NCI-H1417 (cell line): ENCODE measurements around the gene UGT3A2.

Experiments used
- DNase-seq, 3 experiments: peaks; one replicate each; lab custom pipeline; 2025; lab: John Stamatoyannopoulos, UW

Gene UGT3A2

GRCh38 chr5:36007366-36007765 lies 59.3 kb downstream of the UGT3A2 start:
- DNase-seq = no peak

DNA sequence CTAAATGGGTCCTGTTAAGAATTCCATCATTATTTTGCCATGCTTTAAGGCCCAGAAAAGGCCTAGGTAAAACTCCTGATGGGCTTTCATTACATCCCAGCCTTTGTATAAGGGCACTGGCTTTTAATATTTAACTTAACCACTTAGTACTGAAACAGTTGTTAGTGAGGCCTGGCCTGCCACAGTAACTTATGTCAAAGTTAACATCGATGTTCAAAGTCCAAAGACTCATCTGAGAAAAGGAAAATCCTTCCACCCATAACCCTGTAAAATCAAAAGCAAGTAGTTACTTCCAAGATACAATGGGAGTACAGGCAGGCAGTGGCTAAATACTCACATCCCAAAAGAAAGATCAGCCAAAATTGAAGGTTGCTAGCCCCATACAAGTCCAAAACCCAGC lies 60.5 kb downstream of the UGT3A2 start:
- no peak for DNase-seq

GRCh38 chr5:36001032-36001431 lies 65.7 kb downstream of the UGT3A2 start:
- no peak for DNase-seq

DNA sequence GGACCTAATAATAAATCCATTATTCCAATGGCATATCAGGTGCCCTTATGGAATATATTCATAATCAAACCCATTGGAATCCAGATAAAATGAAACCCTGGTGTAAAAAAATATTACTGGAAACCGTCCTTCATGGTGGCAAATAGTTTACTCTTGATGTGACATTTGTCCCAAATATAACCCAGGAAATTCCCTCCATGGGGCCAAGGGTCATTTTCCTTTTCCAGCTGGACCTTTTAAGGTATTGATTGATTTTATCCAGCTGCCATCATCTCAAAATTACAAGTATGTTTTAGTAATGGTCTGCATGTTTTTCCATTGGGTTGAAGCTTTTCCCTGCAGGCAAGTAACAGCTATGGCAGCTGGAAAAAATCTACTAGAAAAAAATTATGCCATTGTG lies 67.1 kb downstream of the UGT3A2 start:
- DNase-seq = no peak

- no peak for DNase-seq
These were observed 70.6 kb downstream of the UGT3A2 start for GRCh38 chr5:35996076-35996475.

- DNase-seq = peak; percentile 44 to 74 (median 56)
These were observed 75.6 kb downstream of the UGT3A2 start, which contains the start of gene UGT3A1 for GRCh38 chr5:35990941-35991611. TSS of gene UGT3A1 (minus strand) at chr5:35991390. CDS start at chr5:35991240, 150 bp downstream.

- DNase-seq = no peak
These were observed 76.2 kb downstream of the UGT3A2 start for GRCh38 chr5:35990520-35990919.

GRCh38 chr5:35988529-35988928 lies 78.2 kb downstream of the UGT3A2 start:
- no peak for DNase-seq

DNA sequence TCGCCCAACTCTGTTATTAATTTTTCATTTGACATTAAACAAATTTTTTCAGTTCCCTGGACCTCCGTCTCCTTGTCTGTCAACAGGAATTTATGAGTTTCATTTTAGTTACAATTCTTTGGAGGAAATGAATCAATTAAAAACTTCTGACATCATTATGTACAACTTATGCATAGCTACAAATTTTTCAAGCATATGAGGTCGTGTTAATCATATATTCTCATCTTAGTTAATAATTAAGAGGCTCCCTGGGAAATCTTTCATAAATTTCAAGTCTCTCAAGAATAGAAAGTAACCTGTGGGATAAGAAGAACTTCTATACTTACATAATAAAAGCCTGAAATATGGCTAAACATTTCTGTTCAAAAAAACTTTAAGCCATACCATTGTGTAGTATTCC lies 78.9 kb downstream of the UGT3A2 start:
- DNase-seq = no peak
